GM21825 (cell line): ENCODE measurements around the gene DOK5.

ENCODE experiments used
- ATAC-seq: cut with Tn5 transposase; IDR thresholded peaks from one replicate; pipeline ENCODE4 v1.9.1; 2021; ENCODE audit warnings: mild to moderate bottlenecking, moderate library complexity; ENCODE audit not compliant: unreplicated experiment

DOK5 gene

GRCh38 chr20:54642864-54643667, 167.7 kb downstream of the DOK5 start:
- ATAC-seq, result no peak

- ATAC-seq, result no peak
Observed at GRCh38 chr20:54643761-54644160, 168.4 kb downstream of the DOK5 start.

- no peak for ATAC-seq
Observed at GRCh38 chr20:54645445-54646155, 170.2 kb downstream of the DOK5 start.

- ATAC-seq, result no peak
Observed at GRCh38 chr20:54646156-54646517, 170.7 kb downstream of the DOK5 start.

GRCh38 chr20:54648421-54649142, 173.2 kb downstream of the DOK5 start:
- no peak for ATAC-seq

- no peak for ATAC-seq
Observed at GRCh38 chr20:54649511-54649962, 174.1 kb downstream of the DOK5 start.

- no peak for ATAC-seq
Observed at GRCh38 chr20:54650052-54650719, 174.8 kb downstream of the DOK5 start.

- no peak for ATAC-seq
Observed at GRCh38 chr20:54651252-54651651, 175.9 kb downstream of the DOK5 start.

- ATAC-seq, result no peak
Observed at GRCh38 chr20:54654450-54654849, 179.1 kb downstream of the DOK5 start.

- ATAC-seq, result no peak
Observed at GRCh38 chr20:54657268-54657826, 182.0 kb downstream of the DOK5 start.

GRCh38 chr20:54658525-54658924, 183.1 kb downstream of the DOK5 start:
- no peak for ATAC-seq

- ATAC-seq, result no peak
Observed at GRCh38 chr20:54661265-54661664, 185.9 kb downstream of the DOK5 start.

GRCh38 chr20:54661880-54662465, 186.6 kb downstream of the DOK5 start:
- ATAC-seq, result no peak

- ATAC-seq, result no peak
Observed at GRCh38 chr20:54665812-54666211, 190.4 kb downstream of the DOK5 start.

- ATAC-seq, result no peak
Observed at GRCh38 chr20:54668271-54669039, 193.1 kb downstream of the DOK5 start.

GRCh38 chr20:54669040-54669363, 193.6 kb downstream of the DOK5 start:
- ATAC-seq, result no peak

GRCh38 chr20:54678253-54678652, 202.9 kb downstream of the DOK5 start:
- no peak for ATAC-seq

GRCh38 chr20:54680439-54680838, 205.0 kb downstream of the DOK5 start:
- ATAC-seq, result no peak

- ATAC-seq, result no peak
Observed at GRCh38 chr20:54680872-54681619, 205.7 kb downstream of the DOK5 start.
